Tongue (tissue), 2 donors: ENCODE data around the gene ARHGAP21. TPM values are rescaled to one million over a fixed set of nuclear protein-coding genes. Genes with fewer than 3 reads are reported as not detected.
A peak's percentile ranks its signal among the peaks of the same experiment; 100 is the strongest.

Experiments
- DNase-seq: peaks from one replicate; pipeline ENCODE4 v3.0.0-alpha.2; 2015
- total RNA-seq: library from RNA; depleted of rRNA; stranded (reverse); fragments of >200 nt; gene quantifications from one replicate; pipeline ENCODE4 v1.2.3, GENCODE V29; 2014

The ARHGAP21 gene
- total RNA-seq, 1 donor from 2014 or later, result 85.6 TPM

DNA sequence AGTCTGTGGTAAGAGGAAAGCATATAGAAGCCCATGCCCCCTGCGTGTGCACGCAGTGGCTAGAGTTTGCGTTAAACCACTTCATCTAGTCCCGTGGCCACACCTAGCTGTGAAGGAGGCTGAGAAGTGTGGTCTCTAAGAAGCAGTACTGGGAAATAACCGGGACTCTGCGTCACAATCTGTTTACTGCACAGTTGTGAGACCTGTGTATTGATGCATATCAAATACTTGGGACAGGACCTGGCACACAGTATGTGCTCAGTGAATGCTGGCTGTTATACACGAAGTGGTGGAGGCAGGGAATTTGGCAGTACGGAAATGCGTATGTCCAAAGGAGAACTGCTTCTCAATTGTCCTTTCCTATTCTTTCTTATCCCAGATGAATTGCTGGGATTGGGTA lies 149.5 kb downstream of the ARHGAP21 start:
- no peak for DNase-seq

DNA sequence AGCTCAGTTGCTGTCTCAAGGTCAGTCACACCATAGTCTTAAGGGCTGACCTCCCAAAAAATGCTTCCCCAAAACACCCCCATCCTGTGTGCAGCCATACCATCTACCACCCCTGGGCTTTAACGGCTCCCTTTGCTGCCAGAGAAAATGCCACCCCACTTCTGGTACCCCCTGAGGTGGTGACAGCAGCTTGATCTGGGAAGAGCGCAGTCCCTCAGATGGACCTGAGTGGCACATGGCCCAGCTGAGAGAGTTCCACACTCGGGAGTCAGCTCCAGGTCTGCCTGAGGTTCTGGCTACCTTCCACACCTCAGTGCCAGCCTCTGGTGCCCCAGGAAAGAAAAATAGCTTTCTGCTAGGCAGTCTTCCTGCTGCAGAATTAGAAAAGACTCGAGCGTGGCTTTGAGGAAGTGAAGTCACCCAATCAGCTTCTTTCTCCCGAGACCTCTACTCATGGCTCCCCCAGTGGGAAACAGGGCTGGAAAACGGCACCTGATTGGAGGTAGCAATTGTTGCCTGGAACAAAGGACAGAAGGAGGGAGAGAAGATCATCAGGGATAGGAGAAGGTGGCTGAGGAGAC lies 151.7 kb downstream of the ARHGAP21 start:
- DNase-seq, result no peak

DNA sequence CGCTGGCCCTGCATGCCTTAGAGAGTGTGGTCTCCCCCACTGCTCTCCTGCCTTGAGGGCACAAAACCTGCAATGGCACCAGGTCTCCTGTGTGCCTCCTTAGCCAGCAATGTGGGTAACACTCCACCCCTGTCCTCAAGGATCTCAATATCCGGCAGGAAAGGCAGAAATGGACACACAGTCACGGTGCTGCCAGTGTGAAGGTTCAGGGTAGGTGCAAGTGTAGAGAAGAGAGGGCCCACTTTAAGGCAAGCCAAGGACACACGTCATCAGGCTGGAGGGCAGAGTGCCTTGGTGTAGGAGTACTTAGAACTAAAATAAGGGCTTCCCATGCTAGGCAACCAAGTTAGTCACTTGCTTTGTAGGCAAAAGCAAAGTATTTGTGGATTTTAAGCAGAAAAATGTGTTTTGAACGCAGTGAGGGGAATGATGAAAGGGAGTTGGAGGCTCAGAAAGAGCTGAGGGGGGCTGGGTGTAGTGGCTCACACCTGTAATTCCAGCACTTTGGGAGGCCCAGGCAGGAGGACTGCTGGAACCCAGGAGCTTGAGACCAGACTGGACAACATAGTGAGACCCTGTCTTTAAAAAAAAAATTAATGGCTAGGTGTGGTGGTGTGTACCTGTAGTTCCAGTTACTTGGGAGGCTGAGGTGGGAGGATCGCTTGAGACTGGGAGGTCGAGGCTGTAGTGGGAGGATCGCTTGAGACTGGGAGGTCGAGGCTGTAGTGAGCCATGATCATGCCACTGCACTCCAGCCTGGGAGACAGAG lies 152.8 kb downstream of the ARHGAP21 start:
- no peak for DNase-seq

DNA sequence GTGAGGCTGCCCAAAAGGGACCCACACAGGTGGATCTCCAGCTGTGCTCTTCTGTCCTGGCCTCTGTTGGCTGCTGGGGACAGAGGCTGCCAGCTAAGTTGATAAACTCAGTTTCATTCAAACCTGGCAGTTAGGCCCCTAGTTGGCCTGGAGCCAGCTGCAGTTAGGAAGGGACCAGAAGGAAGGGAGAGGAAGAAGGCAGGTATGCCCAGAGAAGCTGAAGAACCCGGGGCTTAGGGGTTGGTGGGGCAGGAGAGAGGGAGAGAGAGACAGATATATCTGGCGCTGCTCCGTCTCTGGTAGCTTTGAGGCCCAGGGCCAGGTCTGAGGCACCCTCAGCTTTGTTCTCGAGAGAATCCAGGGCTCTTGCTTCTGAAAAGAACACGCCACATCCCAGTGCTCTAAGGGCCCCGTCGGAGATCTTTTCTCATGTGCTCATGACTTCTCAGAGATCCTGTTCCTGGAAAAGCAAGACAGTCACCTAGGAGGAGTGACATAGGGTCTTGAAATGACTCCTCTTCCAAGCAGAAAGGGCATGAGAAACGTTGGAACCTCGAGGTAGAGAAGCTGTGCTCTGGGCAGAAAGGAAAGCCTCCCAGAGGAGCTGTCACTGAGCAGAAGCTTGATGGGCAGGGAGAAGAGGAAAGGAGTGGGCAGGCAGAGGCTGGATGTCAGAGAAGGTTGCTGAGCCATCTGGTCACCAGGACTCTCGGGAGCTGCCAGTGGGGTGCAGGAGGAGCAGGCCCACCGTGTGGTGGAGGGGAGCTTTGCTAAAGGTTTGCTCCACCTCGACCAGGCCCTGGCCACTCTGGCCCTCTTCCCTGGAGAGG lies 153.6 kb downstream of the ARHGAP21 start:
- no peak for DNase-seq

DNA sequence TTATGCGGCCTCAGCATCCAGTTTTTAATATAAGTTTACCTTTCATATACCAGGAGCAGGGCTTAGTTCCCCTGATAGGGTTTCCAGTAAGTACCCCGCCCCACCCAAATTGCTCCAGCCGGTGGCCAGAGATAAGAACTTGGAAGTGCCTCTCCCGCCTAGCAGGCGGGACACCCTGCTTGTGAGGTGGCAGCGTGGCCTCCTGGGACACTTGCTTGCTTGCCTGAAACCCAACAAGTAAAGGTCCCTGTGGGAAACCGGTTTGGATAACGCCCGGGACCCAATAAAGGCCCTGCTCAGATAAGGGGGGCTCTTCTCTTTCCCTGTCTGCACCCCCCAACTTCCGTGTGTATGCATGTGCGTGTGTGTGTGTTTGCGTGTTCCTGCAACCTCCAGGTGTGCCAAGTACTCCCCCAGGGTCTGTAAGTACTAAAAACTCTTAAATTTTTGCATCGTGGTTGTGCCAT lies 154.3 kb downstream of the ARHGAP21 start:
- DNase-seq, result no peak

DNA sequence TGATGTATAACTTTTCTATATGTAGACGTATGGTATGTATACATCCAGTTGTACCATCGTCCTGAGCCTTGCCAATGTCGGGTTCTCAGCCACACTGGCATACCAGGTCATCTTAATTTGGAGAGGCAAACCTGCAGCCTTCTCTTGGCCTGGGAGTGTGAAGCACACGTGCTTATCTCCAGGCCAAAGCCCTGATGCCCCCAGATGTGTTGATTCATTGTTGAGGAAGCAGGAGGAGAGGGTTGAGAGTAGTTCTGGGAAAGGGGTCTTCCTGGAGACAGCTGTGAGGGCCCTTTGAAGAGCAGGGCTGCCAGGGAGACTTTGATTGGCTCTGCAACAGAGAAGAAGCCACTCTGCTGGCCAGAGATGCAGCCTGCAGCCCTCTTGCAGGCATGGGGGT lies 155.6 kb downstream of the ARHGAP21 start:
- DNase-seq, result no peak

DNA sequence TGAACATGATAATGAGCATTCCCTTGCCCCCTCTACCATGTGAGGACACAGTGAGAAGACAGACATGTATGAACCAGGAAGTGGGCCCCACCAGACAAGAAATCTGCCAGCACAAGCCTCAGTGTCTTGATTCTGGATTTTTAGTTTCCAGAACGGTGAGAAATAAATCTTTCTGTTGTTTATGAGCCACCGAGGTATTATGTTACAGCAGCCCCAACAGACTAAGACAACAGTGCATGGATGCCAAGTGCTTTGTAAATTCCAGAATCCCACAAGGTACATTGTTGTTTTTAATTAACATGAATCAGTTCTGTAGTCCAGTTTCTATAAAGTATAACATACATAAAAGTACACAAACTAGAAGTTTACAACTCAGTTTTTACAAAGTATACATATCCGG lies 162.2 kb downstream of the ARHGAP21 start:
- DNase-seq, result no peak

DNA sequence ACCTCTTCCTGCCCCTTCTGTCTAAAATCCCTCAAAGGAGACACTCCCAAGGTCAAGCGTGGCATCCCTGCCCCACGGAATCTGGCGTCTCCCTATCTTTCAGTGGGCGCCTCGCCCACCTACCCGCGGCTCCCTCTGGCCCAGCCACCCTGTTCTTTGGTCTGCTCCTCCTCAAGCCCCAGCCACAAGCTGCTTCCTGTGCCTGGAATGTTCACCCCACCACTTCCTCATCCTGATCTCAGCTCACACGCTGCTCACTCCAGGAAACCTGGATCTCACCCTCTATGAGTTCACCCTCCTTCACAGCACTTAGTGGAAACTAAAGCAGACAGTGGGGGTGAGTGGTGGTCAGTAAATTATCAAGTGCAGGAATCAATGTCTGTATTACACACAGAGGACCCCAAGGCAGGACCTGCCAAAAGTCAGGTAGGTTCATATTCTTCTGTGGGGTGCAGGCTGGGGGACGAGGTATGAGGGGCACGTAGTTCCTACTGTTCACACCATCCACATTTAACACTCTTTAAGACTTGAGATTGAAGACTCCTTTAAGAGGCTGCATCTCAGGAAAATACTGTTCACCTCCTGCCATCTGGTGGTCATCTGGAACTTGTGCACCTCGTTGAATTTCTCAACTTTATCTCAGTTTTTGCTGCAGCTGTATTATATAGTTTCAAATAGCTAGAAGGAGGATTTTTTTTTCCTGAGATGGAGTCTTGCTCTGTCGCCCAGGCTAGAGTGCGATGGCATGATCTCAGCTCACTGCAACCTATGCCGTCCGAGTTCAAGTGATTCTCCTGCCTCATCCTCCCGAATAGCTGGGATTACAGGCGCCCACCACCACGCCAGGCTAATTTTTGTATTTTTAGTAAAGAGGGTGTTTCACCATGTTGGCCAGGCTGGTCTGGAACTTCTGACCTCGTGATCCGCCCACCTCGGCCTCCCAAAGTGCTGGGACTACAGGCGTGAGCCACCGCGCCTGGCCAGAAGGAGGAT lies 166.6 kb downstream of the ARHGAP21 start:
- peak; percentile 77 for DNase-seq

DNA sequence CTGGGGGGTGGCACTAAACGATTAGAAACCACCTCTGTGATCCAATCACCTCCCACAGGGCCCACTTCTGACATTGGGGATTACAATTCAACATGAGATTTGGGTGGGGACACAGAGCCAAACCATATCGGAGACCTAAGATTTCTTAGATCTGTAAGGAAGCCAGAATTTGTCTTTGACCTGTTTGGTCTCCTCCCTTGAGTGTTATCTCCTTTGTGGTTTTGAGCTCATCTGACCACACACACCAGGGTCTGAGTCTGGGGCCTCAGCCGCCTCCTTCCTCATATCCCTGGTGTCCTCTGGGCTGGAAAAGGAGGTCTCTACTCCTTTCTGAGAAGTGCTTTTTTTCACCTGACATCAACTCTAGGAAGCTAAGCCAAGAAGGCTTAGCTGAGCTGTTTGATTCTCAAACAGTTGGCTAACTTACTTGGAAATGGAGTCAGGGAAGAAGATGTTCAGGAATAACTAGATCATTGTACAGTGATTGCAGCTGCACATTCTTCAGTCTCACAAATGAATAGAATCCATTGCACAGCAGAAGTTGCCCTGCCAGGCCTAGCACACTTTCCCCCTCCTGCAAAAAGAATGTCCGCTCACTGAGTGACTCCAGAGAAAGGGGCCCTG lies 167.4 kb downstream of the ARHGAP21 start:
- DNase-seq, result peak; percentile 62

DNA sequence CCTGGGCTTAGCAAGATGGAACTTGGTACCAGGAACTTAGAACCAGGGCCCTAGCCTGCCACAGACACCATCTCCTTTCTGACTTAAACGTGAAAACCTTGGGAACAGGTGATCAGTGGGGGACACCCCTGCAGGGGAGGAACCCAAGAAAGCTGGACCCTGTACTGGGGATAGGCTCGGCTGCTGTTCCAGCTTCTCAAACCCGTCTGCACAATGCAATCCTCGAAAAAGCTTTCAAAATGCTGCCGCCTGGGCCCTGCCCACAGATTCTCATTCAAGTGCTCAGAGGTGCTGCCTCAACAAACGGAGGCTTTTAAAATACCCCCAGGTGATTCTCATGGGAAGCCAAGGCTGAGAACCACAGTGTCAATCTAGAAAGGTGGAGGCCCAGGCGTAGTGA lies 169.7 kb downstream of the ARHGAP21 start:
- no peak for DNase-seq

DNA sequence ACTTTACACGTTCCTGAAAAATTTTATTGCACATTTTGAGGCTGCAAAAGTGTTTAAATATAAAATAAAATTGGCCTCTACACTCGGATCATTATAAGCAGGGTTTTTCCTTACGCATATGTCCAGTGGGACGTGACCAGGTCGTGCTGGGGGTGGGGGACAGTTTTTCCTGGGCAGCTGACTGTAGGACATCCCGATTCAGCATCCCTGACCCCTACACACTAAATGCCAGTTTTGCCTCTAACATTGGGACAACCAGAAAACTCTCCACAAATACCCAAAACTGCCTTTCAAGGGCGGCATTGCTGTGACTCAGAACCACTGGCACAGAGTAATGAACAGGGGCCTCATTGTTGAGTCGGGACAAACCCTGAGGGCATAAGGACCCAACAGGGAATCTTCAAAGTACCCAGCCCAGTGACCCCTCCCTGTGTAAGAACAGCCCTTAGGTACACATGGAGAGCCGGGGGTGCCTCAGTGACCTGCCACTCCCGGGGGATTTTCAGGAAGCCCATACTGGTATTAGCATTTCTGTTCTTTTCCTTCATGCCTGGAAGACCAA lies 170.6 kb downstream of the ARHGAP21 start:
- no peak for DNase-seq

DNA sequence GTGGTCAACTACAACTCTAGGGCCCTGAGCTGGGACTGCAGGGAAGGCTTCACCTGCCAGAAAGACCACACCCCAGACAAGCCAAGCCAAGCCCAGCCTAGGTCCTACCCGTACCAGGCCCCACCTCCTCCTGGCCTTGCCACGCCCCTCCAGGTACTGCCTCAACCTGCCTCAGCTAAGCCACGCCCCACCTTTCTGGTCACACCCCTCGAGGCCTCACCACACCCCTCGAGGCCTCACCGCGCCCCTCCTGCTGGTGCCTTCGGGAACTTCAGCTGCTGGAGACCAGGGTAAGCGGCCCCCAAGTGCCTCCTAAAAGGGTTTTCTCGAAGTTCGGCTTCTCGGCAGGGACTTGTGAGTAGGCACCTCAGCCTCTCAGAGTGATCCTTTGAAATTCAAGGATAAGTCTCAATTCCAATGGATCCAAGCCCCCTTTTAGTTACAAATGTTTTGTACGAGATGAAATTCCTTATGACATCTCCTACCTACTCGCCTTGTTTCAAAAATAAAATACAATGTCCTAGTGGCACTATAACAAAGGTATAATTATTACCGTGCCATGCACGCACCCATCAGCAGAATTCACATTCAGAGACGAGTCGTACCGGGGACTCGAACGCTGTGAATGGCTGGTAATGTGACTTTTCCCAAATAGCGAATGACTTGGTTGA lies 171.2 kb downstream of the ARHGAP21 start:
- DNase-seq, result peak; percentile 42

DNA sequence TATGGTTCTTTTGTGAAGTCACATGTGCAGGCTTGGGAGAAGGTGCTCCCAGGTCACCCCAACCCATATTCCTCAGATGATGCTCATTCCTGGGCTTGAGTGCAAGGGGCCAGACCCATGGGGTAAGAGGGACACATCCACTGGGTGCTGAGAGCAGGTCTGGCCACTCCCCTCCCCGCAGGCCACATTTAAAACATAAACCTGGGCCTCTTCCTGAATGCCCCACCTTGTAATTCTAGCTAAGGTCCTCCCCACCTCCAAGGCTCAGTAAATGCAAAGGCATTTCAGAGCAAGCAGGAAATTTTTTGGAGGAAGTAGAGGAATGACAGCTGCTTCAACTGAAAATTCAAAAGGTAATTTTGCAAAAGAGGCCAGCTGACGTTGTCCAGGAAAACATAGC lies 172.5 kb downstream of the ARHGAP21 start:
- DNase-seq, result no peak

DNA sequence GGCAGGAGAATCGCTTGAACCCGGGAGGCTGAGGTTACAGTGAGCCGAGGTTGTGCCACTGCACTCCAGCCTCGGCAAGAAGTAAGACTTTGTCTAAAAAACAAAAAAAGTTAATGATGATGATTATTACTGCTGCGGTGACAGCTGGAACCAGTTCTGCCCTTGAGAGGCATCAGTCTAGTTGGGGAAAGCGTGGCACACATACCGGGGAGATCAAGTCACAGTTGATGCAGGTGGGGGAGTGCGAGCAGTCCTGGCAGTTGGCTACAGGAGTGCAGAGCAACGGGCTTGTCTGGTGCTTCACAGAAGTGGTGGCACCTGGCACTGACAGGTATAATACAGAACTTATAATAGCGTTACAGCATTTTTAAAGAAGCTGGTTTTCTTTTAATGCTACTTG lies 173.0 kb downstream of the ARHGAP21 start:
- no peak for DNase-seq

DNA sequence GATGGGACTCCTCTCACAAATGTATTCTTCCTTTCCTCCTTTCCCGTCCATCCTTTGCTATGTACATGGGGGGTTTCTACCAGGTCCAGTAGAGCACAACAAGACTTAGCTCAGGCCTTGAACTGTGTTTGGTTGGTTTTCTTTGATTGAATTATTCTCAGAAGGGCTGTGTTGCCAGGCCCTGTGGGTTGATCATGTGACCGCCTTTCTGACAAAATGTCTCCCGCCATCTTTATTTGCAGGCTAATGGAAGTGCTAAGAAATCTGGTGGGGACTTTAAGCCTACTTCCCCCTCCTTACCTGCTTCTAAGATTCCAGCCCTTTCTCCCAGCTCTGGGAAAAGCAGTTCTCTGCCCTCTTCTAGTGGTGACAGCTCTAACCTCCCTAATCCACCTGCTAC lies 178.1 kb downstream of the ARHGAP21 start:
- DNase-seq, result no peak

DNA sequence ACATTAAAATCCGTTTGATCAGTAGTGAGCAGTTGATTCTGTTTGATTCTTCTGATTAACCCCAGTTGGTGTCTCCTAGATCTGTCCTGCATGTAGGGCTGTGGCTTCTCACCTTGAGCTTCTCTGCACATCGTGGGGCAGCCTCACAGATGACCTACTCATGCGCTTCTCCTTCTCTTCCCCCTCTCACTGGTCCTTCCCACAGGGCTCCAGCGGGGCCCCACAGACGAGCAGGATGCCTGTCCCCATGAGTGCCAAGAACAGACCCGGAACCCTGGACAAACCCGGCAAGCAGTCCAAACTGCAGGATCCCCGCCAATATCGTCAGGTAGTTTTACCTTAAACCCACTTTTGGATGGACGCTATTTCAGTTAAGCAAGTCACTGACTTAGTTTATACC lies 178.9 kb downstream of the ARHGAP21 start:
- no peak for DNase-seq

DNA sequence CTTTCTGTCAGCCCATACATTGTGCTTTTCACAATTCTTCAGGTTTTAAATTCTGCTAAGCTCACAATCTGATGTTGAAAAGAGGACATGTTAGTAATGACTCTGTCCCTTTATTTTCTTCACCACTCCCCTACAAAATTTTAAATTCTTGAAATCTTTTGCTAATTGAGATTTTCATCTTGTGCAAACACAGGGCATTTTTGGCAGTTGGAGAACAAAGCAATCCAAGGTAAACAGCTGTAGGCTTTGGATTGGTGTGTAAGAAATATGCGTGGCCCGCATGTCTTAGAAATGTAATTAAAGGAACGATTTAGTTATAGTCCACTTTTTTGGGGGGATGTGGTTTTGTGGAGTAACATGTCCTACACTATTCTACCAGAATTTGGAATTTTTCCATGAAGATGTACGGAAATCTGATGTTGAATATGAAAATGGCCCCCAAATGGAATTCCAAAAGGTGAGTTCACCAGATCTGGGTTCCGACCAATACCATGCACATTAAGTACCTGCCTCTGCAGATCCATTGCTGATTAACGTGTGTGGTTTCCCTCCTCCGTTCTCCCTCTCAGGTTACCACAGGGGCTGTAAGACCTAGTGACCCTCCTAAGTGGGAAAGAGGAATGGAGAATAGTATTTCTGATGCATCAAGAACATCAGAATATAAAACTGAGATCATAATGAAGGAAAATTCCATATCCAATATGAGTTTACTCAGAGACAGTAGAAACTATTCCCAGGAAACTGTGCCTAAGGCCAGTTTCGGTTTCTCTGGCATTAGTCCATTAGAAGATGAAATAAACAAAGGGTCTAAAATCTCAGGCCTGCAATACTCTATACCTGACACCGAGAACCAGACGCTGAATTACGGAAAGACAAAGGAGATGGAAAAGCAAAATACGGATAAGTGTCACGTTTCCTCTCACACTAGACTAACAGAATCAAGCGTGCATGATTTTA lies 181.1 kb downstream of the ARHGAP21 start:
- DNase-seq, result no peak

DNA sequence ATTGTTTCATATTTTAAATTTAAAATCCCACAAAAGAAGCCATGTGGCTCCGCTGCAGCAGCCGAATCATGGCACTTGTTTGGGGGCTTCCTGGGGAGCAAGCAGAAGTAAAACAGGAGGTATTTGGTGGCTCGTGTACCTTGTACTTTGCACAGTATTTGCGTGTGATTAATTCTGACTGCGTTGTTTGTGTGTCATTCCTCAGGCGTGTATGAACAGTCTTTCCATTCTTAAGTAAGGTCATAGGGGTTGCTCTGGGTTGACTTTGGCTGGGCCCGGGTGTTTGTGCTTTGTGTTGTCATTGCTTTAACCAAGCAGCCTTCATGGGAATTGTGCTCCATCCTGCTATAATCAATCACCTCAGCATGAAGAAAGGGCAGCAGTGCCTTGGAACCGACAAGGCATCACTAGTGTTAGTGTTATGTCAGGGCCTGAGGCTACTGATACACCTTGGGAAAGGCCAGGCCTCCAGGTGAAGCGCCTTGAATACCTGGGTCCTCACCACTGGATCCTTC lies 182.4 kb downstream of the ARHGAP21 start:
- no peak for DNase-seq

DNA sequence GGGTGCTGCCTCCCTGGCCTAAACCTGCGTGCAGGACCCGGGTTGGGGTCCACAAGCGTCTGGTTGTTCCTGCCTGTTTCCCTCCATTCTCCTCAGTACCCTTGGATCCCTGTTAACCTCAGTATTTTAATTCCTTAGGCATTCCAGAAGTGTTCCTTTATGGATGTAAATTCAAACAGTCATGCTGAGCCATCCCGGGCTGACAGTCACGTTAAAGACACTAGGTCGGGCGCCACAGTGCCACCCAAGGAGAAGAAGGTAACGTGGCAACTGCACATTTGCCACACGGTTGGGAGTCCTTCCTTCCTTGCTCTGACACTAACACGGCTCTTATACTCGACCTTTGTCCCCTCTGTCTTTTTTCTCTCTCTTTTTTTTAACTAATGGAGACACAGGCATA lies 187.1 kb downstream of the ARHGAP21 start:
- DNase-seq, result no peak
